HepG2 (cell line): ENCODE measurements around the gene STX1B. TPM values are rescaled to one million over a fixed set of nuclear protein-coding genes. Genes with fewer than 3 reads are reported as not detected.

Source experiments
- AKAP8 ChIP-seq: sonication (generic); formaldehyde crosslinking; IDR thresholded peaks from 2 replicates; pipeline ENCODE4 v1.5.1; 2020; ENCODE audit warnings: mild to moderate bottlenecking, missing genetic modification reagents
- FOSL1 ChIP-seq: sonication (generic); formaldehyde crosslinking; IDR thresholded peaks from 2 replicates; pipeline ENCODE4 v1.9.0; 2021; ENCODE audit warnings: missing genetic modification reagents, borderline replicate concordance
- HBP1 ChIP-seq: IDR thresholded peaks from 2 replicates; pipeline ENCODE4 v1.6.1; 2016; ENCODE audit warnings: low read depth, control low read depth
- KDM2A ChIP-seq: sonication (generic); formaldehyde crosslinking; IDR thresholded peaks from 2 replicates; pipeline ENCODE4 v1.4.0; 2020; ENCODE audit warnings: low read depth, missing genetic modification reagents, borderline replicate concordance
- MLX ChIP-seq: IDR thresholded peaks from 2 replicates; pipeline ENCODE4 v1.6.1; 2016
- NFIC ChIP-seq: IDR thresholded peaks from 2 replicates; pipeline ENCODE4 v1.6.1; 2012; ENCODE audit warnings: mild to moderate bottlenecking, low read length, inconsistent platforms
- RCOR2 ChIP-seq: IDR thresholded peaks from 2 replicates; pipeline ENCODE4 v1.6.1; 2016; ENCODE audit warnings: missing biosample characterization, missing genetic modification reagents
- TCF7L2 ChIP-seq: IDR thresholded peaks from 2 replicates; pipeline ENCODE4 v1.6.1; 2011; ENCODE audit warnings: mild to moderate bottlenecking, low read depth, low read length, moderate library complexity
- U2AF1 ChIP-seq: fragments of 200-400 bp; formaldehyde crosslinking; optimal IDR thresholded peaks from 2 replicates; pipeline ENCODE3; 2017; ENCODE audit warnings: mild to moderate bottlenecking, low read depth, low read length
- ZNF543 ChIP-seq: sonication (generic); formaldehyde crosslinking; IDR thresholded peaks from 2 replicates; pipeline ENCODE4 v1.4.0; 2020; ENCODE audit warnings: mild to moderate bottlenecking, missing genetic modification reagents
- ZNF558 ChIP-seq: sonication (generic); formaldehyde crosslinking; IDR thresholded peaks from 2 replicates; pipeline ENCODE4 v1.9.0; 2022; ENCODE audit warnings: mild to moderate bottlenecking, missing genetic modification reagents, borderline replicate concordance
- ZNF576 ChIP-seq: sonication (generic); formaldehyde crosslinking; IDR thresholded peaks from 2 replicates; pipeline ENCODE4 v1.4.0; 2020; ENCODE audit warnings: mild to moderate bottlenecking, missing genetic modification reagents
- ZNF615 ChIP-seq: sonication (generic); formaldehyde crosslinking; IDR thresholded peaks from 2 replicates; pipeline ENCODE4 v1.5.0; 2020; ENCODE audit warnings: mild to moderate bottlenecking, missing genetic modification reagents, borderline replicate concordance
- polyA plus RNA-seq, 8 experiments: library from polyadenylated mRNA; depleted of rRNA in 3 of 8; stranded (reverse) in 7 of 8; unstranded in 1 of 8; fragments of >200 nt; fragmentation: Illumina TruSeq in 4 of 8; extraction: Trizol in 4 of 8; gene quantifications; 2 replicates each; pipeline versions ENCODE4 v1.2.1 to v1.2.3, GENCODE V29; 2011 to 2016; ENCODE audit warnings: low read depth in 4 of 8, missing spikeins in 1 of 8, mixed read lengths in 1 of 8; ENCODE audit not compliant: insufficient read depth in 1 of 8
- total RNA-seq, 5 experiments: library from RNA; depleted of rRNA; stranded (reverse); fragments of >200 nt; fragmentation: Illumina TruSeq; extraction: Trizol; gene quantifications; 2 replicates each; pipeline ENCODE4 v1.2.3, GENCODE V29; 2016; ENCODE audit warnings: low read depth in 1 of 5
- TF ChIP-seq, protein P1 (sequence below): IDR thresholded peaks from 2 replicates; pipeline ENCODE4 v1.6.1; 2018; ENCODE audit warnings: missing genetic modification reagents, mild to moderate bottlenecking, missing compliant biosample characterization
- TF ChIP-seq, protein P2 (sequence below): sonication (generic); formaldehyde crosslinking; IDR thresholded peaks from 2 replicates; pipeline ENCODE4 v1.5.0; 2020; ENCODE audit warnings: missing genetic modification reagents, mild to moderate bottlenecking, borderline replicate concordance

The STX1B gene
- total and polyA plus RNA-seq, 2 of the 13 experiments (the other 11 are each of a cell fraction or from before 2014, with no cell fraction given): 2.1 to 3.0 TPM

DNA sequence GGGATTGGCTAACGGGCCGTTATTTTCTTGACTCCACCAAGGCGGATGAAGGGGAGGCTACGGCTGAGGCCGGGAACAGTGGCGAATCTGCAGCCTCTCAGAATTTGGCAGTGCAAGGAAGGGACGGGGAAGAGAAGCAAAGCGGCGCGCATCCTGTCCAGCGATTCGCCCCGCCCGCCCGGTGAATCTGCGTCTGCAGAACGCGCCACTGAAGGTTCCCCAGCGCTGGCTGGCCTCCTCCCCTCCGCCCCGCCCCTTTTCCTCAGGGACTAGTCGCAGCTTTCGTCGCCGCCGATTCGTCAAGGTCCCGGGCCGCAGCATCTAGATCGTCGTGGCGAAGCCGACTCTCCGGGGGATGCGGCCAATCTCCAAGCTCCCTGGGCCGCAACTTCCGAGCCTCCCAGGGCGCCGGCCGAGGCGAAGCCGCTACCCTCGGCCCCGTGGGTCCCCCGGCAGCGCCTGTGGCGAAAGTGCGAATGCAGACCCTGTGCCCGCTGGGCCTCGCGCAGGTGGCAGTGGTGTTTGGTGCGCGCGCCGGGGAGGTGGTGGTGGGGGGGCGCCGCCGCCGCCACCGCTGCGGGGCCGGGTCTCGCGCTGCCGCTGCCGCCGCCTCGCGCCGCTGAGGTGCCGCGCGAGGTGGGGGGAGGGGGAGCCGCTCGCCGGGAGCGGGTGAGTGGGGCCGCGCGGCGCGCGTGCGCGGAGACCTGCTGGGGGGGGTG, 52.8 kb downstream of the STX1B start, which contains the start of gene SETD1A (continued):
- TF ChIP-seq AKAP8 (CRISPR knock-in tag) (no peak; the same call in 1 of the 2 replicates), ZNF543 (CRISPR knock-in tag) (no peak), NFIC (no peak), ZNF558 (CRISPR knock-in tag) (peak; percentile 66; the same call in 1 of the 2 replicates), ZNF615 (CRISPR knock-in tag) (no peak; the same call in 1 of the 2 replicates), FOSL1 (CRISPR knock-in tag) (no peak), RCOR2 (CRISPR knock-in tag) (peak; percentile 28; the same call in 1 of the 2 replicates), MLX (CRISPR knock-in tag) (no peak), U2AF1 (peak; percentile 99), ZNF576 (CRISPR knock-in tag) (no peak; the same call in 1 of the 2 replicates), TCF7L2 (no peak), KDM2A (CRISPR knock-in tag) (peak; percentile 94), HBP1 (CRISPR knock-in tag) (no peak)
- TF ChIP-seq, protein P1, sequence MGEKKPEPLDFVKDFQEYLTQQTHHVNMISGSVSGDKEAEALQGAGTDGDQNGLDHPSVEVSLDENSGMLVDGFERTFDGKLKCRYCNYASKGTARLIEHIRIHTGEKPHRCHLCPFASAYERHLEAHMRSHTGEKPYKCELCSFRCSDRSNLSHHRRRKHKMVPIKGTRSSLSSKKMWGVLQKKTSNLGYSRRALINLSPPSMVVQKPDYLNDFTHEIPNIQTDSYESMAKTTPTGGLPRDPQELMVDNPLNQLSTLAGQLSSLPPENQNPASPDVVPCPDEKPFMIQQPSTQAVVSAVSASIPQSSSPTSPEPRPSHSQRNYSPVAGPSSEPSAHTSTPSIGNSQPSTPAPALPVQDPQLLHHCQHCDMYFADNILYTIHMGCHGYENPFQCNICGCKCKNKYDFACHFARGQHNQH (CRISPR knock-in tag): peak; percentile 62
- TF ChIP-seq, protein P2, sequence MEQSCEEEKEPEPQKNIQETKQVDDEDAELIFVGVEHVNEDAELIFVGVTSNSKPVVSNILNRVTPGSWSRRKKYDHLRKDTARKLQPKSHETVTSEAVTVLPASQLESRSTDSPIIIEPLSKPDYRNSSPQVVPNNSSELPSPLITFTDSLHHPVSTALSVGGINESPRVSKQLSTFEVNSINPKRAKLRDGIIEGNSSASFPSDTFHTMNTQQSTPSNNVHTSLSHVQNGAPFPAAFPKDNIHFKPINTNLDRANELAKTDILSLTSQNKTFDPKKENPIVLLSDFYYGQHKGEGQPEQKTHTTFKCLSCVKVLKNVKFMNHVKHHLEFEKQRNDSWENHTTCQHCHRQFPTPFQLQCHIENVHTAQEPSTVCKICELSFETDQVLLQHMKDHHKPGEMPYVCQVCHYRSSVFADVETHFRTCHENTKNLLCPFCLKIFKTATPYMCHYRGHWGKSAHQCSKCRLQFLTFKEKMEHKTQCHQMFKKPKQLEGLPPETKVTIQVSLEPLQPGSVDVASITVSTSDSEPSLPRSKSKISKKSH (CRISPR knock-in tag): no peak
